Stomach (tissue), 9 donors: ENCODE results near the gene ETFA. TPM values are rescaled to one million over a fixed set of nuclear protein-coding genes. Genes with fewer than 3 reads are reported as not detected.
"Not testable (repeated sequence)": the region's sequence is repeated elsewhere in the genome, so short reads cannot be mapped to it uniquely, and the experiment has no call there.

Source experiments
- DNase-seq, 2 donors: peaks; one replicate each; pipeline versions ENCODE4 v3.0.0 to v3.0.0-alpha.2; 2013 to 2019
- H3K27ac ChIP-seq, 5 donors: fragments of 200-600 bp in 4 of 5; sonication (generic) in 4 of 5; one replicate each; pipeline ENCODE4 v1.5.1; 2013 to 2019; ENCODE audit warnings: mild to moderate bottlenecking in 1 of 5, moderate library complexity in 1 of 5
- H3K27me3 ChIP-seq, 3 donors: fragments of 200-600 bp; sonication (generic); one replicate each; pipeline ENCODE4 v1.5.1; 2017 to 2019; ENCODE audit warnings: mixed run types in 1 of 3
- H3K36me3 ChIP-seq, 4 donors: fragments of 200-600 bp; sonication (generic); 1 replicate in 3 of 4; 2 replicates in 1 of 4; pipeline ENCODE4 v1.5.1; 2016 to 2019
- H3K4me1 ChIP-seq, 4 donors: fragments of 200-600 bp; sonication (generic); one replicate each; pipeline ENCODE4 v1.5.1; 2016 to 2019
- H3K4me3 ChIP-seq, 4 donors: fragments of 200-600 bp; sonication (generic) in 3 of 4; one replicate each; pipeline ENCODE4 v1.5.1; 2016 to 2019; ENCODE audit warnings: mild to moderate bottlenecking in 1 of 4
- H3K9me3 ChIP-seq, 4 donors: fragments of 200-600 bp; sonication (generic); one replicate each; pipeline ENCODE4 v1.5.1; 2016 to 2019
- CTCF ChIP-seq, 7 experiments: fragments of 450-650 bp in 4 of 7; fragments of 200-600 bp in 3 of 7; sonication (generic) in 3 of 7; IDR thresholded peaks; one replicate each; pipeline ENCODE4 v1.5.1; 2016 to 2019; ENCODE audit warnings: antibody characterized with exemption in 7 of 7, control low read depth in 2 of 7, mild to moderate bottlenecking in 1 of 7
- EP300 ChIP-seq: sonication (generic); formaldehyde crosslinking; IDR thresholded peaks from one replicate; pipeline ENCODE4 v1.6.1; 2017; ENCODE audit warnings: antibody characterized with exemption
- POLR2A ChIP-seq, 4 donors: fragments of 450-650 bp; IDR thresholded peaks; one replicate each; pipeline ENCODE4 v1.6.1; 2016; ENCODE audit warnings: antibody characterized with exemption in 4 of 4, control low read depth in 2 of 4, mild to moderate bottlenecking in 1 of 4, moderate library complexity in 1 of 4
- POLR2AphosphoS5 ChIP-seq, 3 donors: sonication (generic); formaldehyde crosslinking; IDR thresholded peaks; one replicate each; pipeline ENCODE4 v1.6.1; 2016; ENCODE audit warnings: antibody characterized with exemption in 3 of 3
- WGBS, 5 donors: extraction: QIAGEN DNeasy Blood & Tissue Kit in 3 of 5; methylation state at CpG; one replicate each; pipeline versions ENCODE4 v1.1.5 to v1.1.7; 2013 to 2018; 5-methylcytosine and 5-hydroxymethylcytosine counted together
- intact Hi-C: fragments of 100-400 bp; cut with DNase I; formaldehyde crosslinking; loops from one replicate; pipeline ENCODE4 v1.15.1; 2023; ENCODE audit warnings: low total_unique reads
- polyA plus RNA-seq, 3 donors: library from polyadenylated mRNA; stranded (reverse); fragments of 200-250 nt; gene quantifications; one replicate each; pipeline ENCODE4 v1.2.3, GENCODE V29; 2013
- total RNA-seq, 5 donors: library from RNA; depleted of rRNA; stranded (reverse); fragments of >200 nt; gene quantifications; one replicate each; pipeline versions ENCODE4 v1.1.0 to v1.2.3, GENCODE V29; 2014 to 2016
- donor health status: healthy with polysubstance abuse.
- donor health status: Bipolar disorder and iron deficiency.
- donor health status: healthy.

Gene ETFA
- total and polyA plus RNA-seq, 8 donors: 68.2 to 304 (median 109) TPM

DNA sequence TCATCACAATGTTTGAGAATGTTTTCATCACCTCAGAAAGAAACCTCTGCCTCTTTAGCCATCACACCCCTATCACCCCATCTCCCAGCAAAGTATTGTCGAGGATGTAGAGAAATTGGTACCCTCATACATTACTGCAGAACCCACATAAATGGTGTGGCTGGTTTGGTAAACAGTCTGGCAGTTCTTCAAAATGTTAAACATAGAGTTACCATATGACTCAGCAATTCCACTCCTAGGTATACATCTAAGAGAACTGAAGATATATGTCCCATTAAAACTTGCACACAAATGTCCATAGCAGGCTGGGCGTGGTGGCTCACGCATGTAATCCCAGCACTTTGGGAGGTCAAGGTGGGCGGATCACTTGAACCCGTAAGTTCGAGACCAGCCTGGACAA is 8.7 kb upstream of the ETFA start:
- intact Hi-C loops: no loop called here
- Histone ChIP-seq H3K36me3 (no peaks in the 10 kb centered on the region), H3K27ac (no peak overlapping the region), H3K27me3 (peaks cover 0 to 33% (median 0%) of the 10 kb centered on the region in 3 donors), H3K4me3 (no peak overlapping the region), H3K4me1 (no peaks in the 10 kb centered on the region), H3K9me3 (no peaks in the 10 kb centered on the region)
- 81 to 89% (median 86%) methylated on average over 6 of the region's 6 CpGs for WGBS, 5 donors
- no peak for TF ChIP-seq POLR2A (IDR thresholded peaks at IDR 0.05)
- TF ChIP-seq POLR2AphosphoS5 (IDR thresholded peaks at IDR 0.05): no peak
- TF ChIP-seq CTCF (IDR thresholded peaks at IDR 0.05): no peak
- TF ChIP-seq EP300: no peak
- no peak for DNase-seq

DNA sequence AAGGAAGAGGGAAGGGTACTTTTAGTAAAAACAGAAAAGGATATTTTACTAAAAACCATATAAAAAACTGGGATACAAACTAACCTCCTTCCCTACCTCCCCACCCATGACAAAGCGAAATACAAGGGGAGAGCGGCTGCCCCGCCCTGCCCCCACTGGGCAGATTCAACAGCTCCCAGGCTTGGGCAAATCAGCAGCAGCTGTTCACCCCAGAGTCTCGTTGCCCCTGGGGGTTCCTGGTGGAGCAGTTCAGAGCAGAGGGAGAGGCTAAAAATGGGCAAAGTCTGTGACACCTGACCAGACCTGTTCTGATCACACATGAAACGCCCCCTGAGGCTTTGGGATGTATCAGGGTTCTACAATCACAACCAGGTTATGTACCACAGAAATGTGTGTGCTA is 2.5 kb upstream of the ETFA start:
- DNase-seq: no peak
- Histone ChIP-seq H3K9me3 (no peaks in the 10 kb centered on the region), H3K4me1 (peaks cover 14 to 34% (median 22%) of the 10 kb centered on the region in 4 donors), H3K4me3 (no peak overlapping the region), H3K36me3 (no peaks in the 10 kb centered on the region), H3K27ac (no peak overlapping the region), H3K27me3 (peaks cover 0 to under 1% (median 0%) of the 10 kb centered on the region in 3 donors)
- 63 to 81% (median 73%) methylated on average over 5 of the region's 5 CpGs for WGBS, 5 donors
- TF ChIP-seq EP300 (no peak), CTCF (IDR thresholded peaks at IDR 0.05) (no peak), POLR2AphosphoS5 (IDR thresholded peaks at IDR 0.05) (no peak), POLR2A (IDR thresholded peaks at IDR 0.05) (no peak)
- intact Hi-C loops: no loop called here

- H3K4me3 ChIP-seq, H3K27me3 ChIP-seq, H3K9me3 ChIP-seq, intact Hi-C loops, H3K36me3 ChIP-seq, DNase-seq: not testable (repeated sequence)
- 86 to 96% (median 89%) methylated on average over 4 of the region's 4 CpGs for WGBS, 5 donors
- H3K4me1 ChIP-seq: peaks cover 14 to 40% (median 25%) of the 10 kb centered on the region in 4 donors
- peak overlapping the region in 1 of 5 donors; percentile 63 for H3K27ac ChIP-seq
Observed at GRCh38 chr15:76313175-76313567, 1.9 kb upstream of the ETFA start.

GRCh38 chr15:76312540-76313174 is 1.4 kb upstream of the ETFA start:
- intact Hi-C loops: no loop called here
- H3K4me1 ChIP-seq: peaks cover 14 to 45% (median 27%) of the 10 kb centered on the region in 4 donors
- DNase-seq: peak in 1 of 2 donors; percentile 41
- H3K4me3 ChIP-seq: no peak overlapping the region
- no peaks in the 10 kb centered on the region for H3K27me3 ChIP-seq
- H3K9me3 ChIP-seq: no peaks in the 10 kb centered on the region
- H3K27ac ChIP-seq: peak overlapping the region in 3 of 5 donors; percentile 7 to 63 (median 26)
- WGBS, 5 donors: 56 to 81% (median 68%) methylated on average over 7 of the region's 7 CpGs
- TF ChIP-seq EP300 (no peak), POLR2AphosphoS5 (IDR thresholded peaks at IDR 0.05) (no peak), POLR2A (IDR thresholded peaks at IDR 0.05) (no peak), CTCF (IDR thresholded peaks at IDR 0.05) (no peak)
- H3K36me3 ChIP-seq: no peaks in the 10 kb centered on the region

- TF ChIP-seq POLR2A (IDR thresholded peaks at IDR 0.05) (no peak), EP300 (no peak), CTCF (IDR thresholded peaks at IDR 0.05) (no peak), POLR2AphosphoS5 (IDR thresholded peaks at IDR 0.05) (no peak)
- no peaks in the 10 kb centered on the region for H3K27me3 ChIP-seq
- H3K4me1 ChIP-seq: peaks cover 15 to 59% (median 30%) of the 10 kb centered on the region in 4 donors
- intact Hi-C loops: no loop called here
- DNase-seq: no peak
- H3K36me3 ChIP-seq: no peaks in the 10 kb centered on the region
- 0 to 2% (median 0%) methylated on average over 16 of the region's 16 CpGs for WGBS, 5 donors
- H3K27ac ChIP-seq: peak overlapping the region; percentile 84 to 89 (median 88)
- H3K9me3 ChIP-seq: no peaks in the 10 kb centered on the region
- H3K4me3 ChIP-seq: peak overlapping the region; percentile 66 to 68 (median 67)
Observed at GRCh38 chr15:76310475-76311099, 682 bp downstream of the ETFA start.
